GM18951 (cell line): ENCODE measurements around the gene SGO2.

Experiments
- POLR2A ChIP-seq: IDR thresholded peaks from 4 replicates; pipeline ENCODE4 v1.6.1; 2011; ENCODE audit warnings: mild to moderate bottlenecking; ENCODE audit not compliant: insufficient read length, insufficient read depth; ENCODE audit errors: extremely low read depth
- in situ Hi-C: fragments of 300-500 bp; cut with MboI; formaldehyde crosslinking; loops from one replicate; pipeline ENCODE4 v1.12.0; 2022; ENCODE audit warnings: low sequenced_read_pairs, mixed read lengths, inconsistent platforms; ENCODE audit not compliant: unreplicated experiment

Gene SGO2

GRCh38 chr2:200498402-200499162 is 27.4 kb upstream of the SGO2 start:
- TF ChIP-seq POLR2A = no peak
- in situ Hi-C loops = no loop called here

- no peak for TF ChIP-seq POLR2A
- in situ Hi-C loops = no loop called here
Observed at GRCh38 chr2:200502196-200502595, 23.8 kb upstream of the SGO2 start.

- in situ Hi-C loops = no loop called here
- no peak for TF ChIP-seq POLR2A
Observed at GRCh38 chr2:200506679-200507078, 19.3 kb upstream of the SGO2 start.

- in situ Hi-C loops = no loop called here
Observed at GRCh38 chr2:200507179-200507578, 18.8 kb upstream of the SGO2 start.

GRCh38 chr2:200509235-200509611 is 16.8 kb upstream of the SGO2 start:
- in situ Hi-C loops = no loop called here
- no peak for TF ChIP-seq POLR2A

More at GRCh38 chr2:200507179-200507578, 18.8 kb upstream of the SGO2 start:
- no peak for TF ChIP-seq POLR2A

- in situ Hi-C loops = no loop called here
- peak; percentile 85 for TF ChIP-seq POLR2A
Observed at GRCh38 chr2:200509612-200510433, 16.2 kb upstream of the SGO2 start, which contains the start of gene KCTD18. KCTD18 (minus strand) TSS chr2:200510068; CDS start chr2:200507016, 3,052 bp downstream.

GRCh38 chr2:200515155-200515554 is 10.9 kb upstream of the SGO2 start:
- no peak for TF ChIP-seq POLR2A
- in situ Hi-C loops = no loop called here

- TF ChIP-seq POLR2A = no peak
- in situ Hi-C loops = no loop called here
Observed at GRCh38 chr2:200523158-200523557, 2.8 kb upstream of the SGO2 start.

GRCh38 chr2:200523604-200524003 is 2.4 kb upstream of the SGO2 start:
- in situ Hi-C loops = no loop called here
- no peak for TF ChIP-seq POLR2A

GRCh38 chr2:200525066-200525465 is 941 bp upstream of the SGO2 start:
- in situ Hi-C loops = no loop called here
- no peak for TF ChIP-seq POLR2A

- in situ Hi-C loops = no loop called here
Observed at GRCh38 chr2:200525551-200525881, 491 bp upstream of the SGO2 start.

GRCh38 chr2:200528228-200528627 is 2.2 kb downstream of the SGO2 start:
- in situ Hi-C loops = no loop called here
- no peak for TF ChIP-seq POLR2A

More at GRCh38 chr2:200525551-200525881, 491 bp upstream of the SGO2 start:
- no peak for TF ChIP-seq POLR2A

- TF ChIP-seq POLR2A = no peak
- in situ Hi-C loops = no loop called here
Observed at GRCh38 chr2:200533754-200534153, 7.7 kb downstream of the SGO2 start.

- in situ Hi-C loops = no loop called here
- no peak for TF ChIP-seq POLR2A
Observed at GRCh38 chr2:200534572-200534971, 8.6 kb downstream of the SGO2 start.

- no peak for TF ChIP-seq POLR2A
- in situ Hi-C loops = no loop called here
Observed at GRCh38 chr2:200538139-200538538, 12.1 kb downstream of the SGO2 start.
